OCI-M2 (cell line): ENCODE data around the gene LGMN.

Source experiments
- DNase-seq: peaks from one replicate; lab custom pipeline; 2025; ENCODE audit not compliant: unreplicated experiment; lab: John Stamatoyannopoulos, UW

Gene LGMN

DNA sequence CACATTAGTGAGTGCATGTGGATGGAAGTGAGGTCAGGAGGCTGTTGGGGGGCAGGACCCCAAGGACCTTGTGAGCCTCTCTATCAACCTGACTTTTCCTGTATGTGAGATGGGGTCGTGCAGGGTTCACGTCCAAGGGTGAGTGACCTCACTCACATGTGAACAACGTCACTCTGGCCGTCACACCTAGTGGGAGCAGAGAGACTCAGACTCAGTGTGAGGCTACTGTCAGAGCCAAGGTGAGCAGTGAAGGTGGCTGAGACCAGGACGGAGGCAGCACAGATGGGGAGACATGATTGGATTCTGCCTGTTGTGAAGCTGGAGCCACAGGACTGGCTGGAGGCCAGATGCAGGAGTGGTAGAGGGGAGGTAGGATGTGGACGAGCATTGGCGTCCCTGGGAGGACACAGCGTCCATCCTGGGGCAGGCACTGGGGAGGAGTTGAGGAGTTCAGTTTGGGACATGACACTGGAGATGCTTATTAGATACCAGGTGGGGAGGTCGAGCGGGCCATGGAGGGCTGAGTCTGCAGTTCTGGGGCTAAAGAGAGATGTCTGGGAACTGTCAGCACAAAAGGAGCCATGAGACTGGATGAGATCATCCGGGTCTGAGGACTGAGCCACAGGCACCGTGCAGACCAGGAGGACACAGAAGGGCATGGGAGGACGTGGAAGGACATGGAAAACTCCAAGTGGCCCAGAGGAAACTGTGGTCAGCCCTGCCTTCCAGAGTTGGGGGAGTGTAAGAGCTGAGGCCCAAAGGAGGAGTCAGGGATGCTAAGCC is 92.8 kb downstream of the LGMN start:
- DNase-seq, result no peak

GRCh38 chr14:92654239-92654901 is 94.1 kb downstream of the LGMN start:
- DNase-seq, result no peak
